H9 (cell line): ENCODE data around the gene RERG. TPM values are rescaled to one million over a fixed set of nuclear protein-coding genes. Genes with fewer than 3 reads are reported as not detected.
A peak's percentile ranks its signal among the peaks of the same experiment; 100 is the strongest.

Source experiments
- DNase-seq: peaks from one replicate; pipeline ENCODE4 v3.0.0-alpha.2; 2017
- H2AFZ ChIP-seq: one replicate; pipeline ENCODE4 v1.6.1; 2013; ENCODE audit warnings: mild to moderate bottlenecking, low read length, control low read depth, moderate library complexity
- H2AK5ac ChIP-seq: 2 replicates; pipeline ENCODE4 v1.6.1; 2013; ENCODE audit warnings: low read length, control low read depth, mixed read lengths; ENCODE audit not compliant: insufficient read length
- H2BK120ac ChIP-seq: one replicate; pipeline ENCODE4 v1.6.1; 2013; ENCODE audit warnings: low read depth, mild to moderate bottlenecking, low read length, control low read depth, inconsistent platforms; ENCODE audit not compliant: poor library complexity, severe bottlenecking
- H2BK12ac ChIP-seq: 2 replicates; pipeline ENCODE4 v1.6.1; 2013; ENCODE audit warnings: low read length, control low read depth, mixed read lengths, low read depth; ENCODE audit not compliant: insufficient read length
- H2BK15ac ChIP-seq: 2 replicates; pipeline ENCODE4 v1.6.1; 2013; ENCODE audit warnings: low read depth, low read length, control low read depth
- H2BK20ac ChIP-seq: one replicate; pipeline ENCODE4 v1.6.1; 2013; ENCODE audit warnings: low read depth, mild to moderate bottlenecking, low read length, control low read depth, inconsistent platforms; ENCODE audit not compliant: poor library complexity, severe bottlenecking
- H2BK5ac ChIP-seq: 2 replicates; pipeline ENCODE4 v1.6.1; 2013; ENCODE audit warnings: low read length, control low read depth, mixed read lengths; ENCODE audit not compliant: insufficient read length
- H3K14ac ChIP-seq: 2 replicates; pipeline ENCODE4 v1.6.1; 2013; ENCODE audit warnings: low read length, control low read depth; ENCODE audit not compliant: insufficient read depth
- H3K18ac ChIP-seq: 2 replicates; pipeline ENCODE4 v1.6.1; 2013; ENCODE audit warnings: low read depth, mild to moderate bottlenecking, mixed read lengths, low read length, control low read depth; ENCODE audit not compliant: insufficient read length
- H3K23ac ChIP-seq: 2 replicates; pipeline ENCODE4 v1.6.1; 2013; ENCODE audit warnings: low read length, control low read depth, mixed read lengths, low read depth; ENCODE audit not compliant: insufficient read length
- H3K23me2 ChIP-seq: 2 replicates; pipeline ENCODE4 v1.6.1; 2013; ENCODE audit warnings: low read depth, mild to moderate bottlenecking, mixed read lengths, low read length, control low read depth; ENCODE audit not compliant: insufficient read length, poor library complexity, severe bottlenecking
- H3K27ac ChIP-seq: 2 replicates; pipeline ENCODE4 v1.5.1; 2013; ENCODE audit warnings: low read length, control low read depth, mixed read lengths, low read depth; ENCODE audit not compliant: insufficient read length
- H3K27me3 ChIP-seq: 2 replicates; pipeline ENCODE4 v1.6.1; 2013; ENCODE audit warnings: low read length, control low read depth, inconsistent platforms; ENCODE audit not compliant: insufficient read depth
- H3K4ac ChIP-seq: 2 replicates; pipeline ENCODE4 v1.6.1; 2013; ENCODE audit warnings: low read depth, mild to moderate bottlenecking, control low read depth, inconsistent platforms, low read length, moderate library complexity
- H3K4me1 ChIP-seq: 2 replicates; pipeline ENCODE4 v1.6.1; 2013; ENCODE audit warnings: low read length, control low read depth, inconsistent platforms; ENCODE audit not compliant: insufficient read depth
- H3K4me2 ChIP-seq: 2 replicates; pipeline ENCODE4 v1.6.1; 2013; ENCODE audit warnings: low read length, control low read depth, mixed read lengths; ENCODE audit not compliant: insufficient read length, insufficient read depth
- H3K56ac ChIP-seq: 2 replicates; pipeline ENCODE4 v1.6.1; 2013; ENCODE audit warnings: low read depth, mild to moderate bottlenecking, mixed read lengths, low read length, control low read depth; ENCODE audit not compliant: insufficient read length
- H3K79me1 ChIP-seq: 2 replicates; pipeline ENCODE4 v1.6.1; 2013; ENCODE audit warnings: low read depth, mild to moderate bottlenecking, moderate library complexity, low read length, control low read depth, inconsistent platforms; ENCODE audit not compliant: insufficient read depth, poor library complexity, severe bottlenecking
- H3K79me2 ChIP-seq: 2 replicates; pipeline ENCODE4 v1.6.1; 2013; ENCODE audit warnings: low read length, control low read depth, inconsistent platforms; ENCODE audit not compliant: insufficient read depth
- H3K9ac ChIP-seq: 2 replicates; pipeline ENCODE4 v1.6.1; 2013; ENCODE audit warnings: low read length, control low read depth, mixed read lengths; ENCODE audit not compliant: insufficient read length; ENCODE audit errors: extremely low read depth
- H3K9me3 ChIP-seq: one replicate; pipeline ENCODE4 v1.6.1; 2013; ENCODE audit warnings: low read depth, low read length, inconsistent platforms; ENCODE audit not compliant: control insufficient read depth
- H3T11ph ChIP-seq: one replicate; pipeline ENCODE4 v1.6.1; 2013; ENCODE audit warnings: mild to moderate bottlenecking, low read length, control low read depth, inconsistent platforms
- H4K20me1 ChIP-seq: one replicate; pipeline ENCODE4 v1.6.1; 2013; ENCODE audit not compliant: control insufficient read depth, insufficient read length, insufficient read depth
- H4K5ac ChIP-seq: 2 replicates; pipeline ENCODE4 v1.6.1; 2013; ENCODE audit warnings: low read depth, mild to moderate bottlenecking, mixed read lengths, low read length, control low read depth; ENCODE audit not compliant: insufficient read length
- H4K8ac ChIP-seq: replicated peaks from 2 replicates; pipeline ENCODE4 v1.6.1; 2013; ENCODE audit warnings: low read length, control low read depth, mixed read lengths, low read depth; ENCODE audit not compliant: insufficient read length
- H4K91ac ChIP-seq: 2 replicates; pipeline ENCODE4 v1.6.1; 2013; ENCODE audit warnings: low read depth, mild to moderate bottlenecking, moderate library complexity, mixed read lengths, low read length, control low read depth; ENCODE audit not compliant: insufficient read length
- H3K27ac Mint-ChIP-seq, 3 experiments: 2 replicates in 2 of 3; 3 replicates in 1 of 3; pipeline ENCODE4 v1.8.0; 2020 to 2021; ENCODE audit warnings: mixed read lengths in 3 of 3, mild to moderate bottlenecking in 1 of 3, moderate library complexity in 1 of 3
- H3K27me3 Mint-ChIP-seq: 2 replicates; pipeline ENCODE4 v1.8.0; 2021; ENCODE audit warnings: low read depth, mild to moderate bottlenecking, moderate library complexity, mixed read lengths
- H3K36me3 Mint-ChIP-seq, 3 experiments: 2 replicates in 2 of 3; 3 replicates in 1 of 3; pipeline ENCODE4 v1.8.0; 2020 to 2021; ENCODE audit warnings: low read depth in 3 of 3, mixed read lengths in 3 of 3; ENCODE audit not compliant: insufficient read depth in 1 of 3
- H3K4me1 Mint-ChIP-seq, 2 experiments: 2 replicates each; pipeline ENCODE4 v1.8.0; 2020; ENCODE audit warnings: mixed read lengths in 2 of 2
- H3K4me3 Mint-ChIP-seq, 2 experiments: 2 replicates in 1 of 2; 3 replicates in 1 of 2; pipeline ENCODE4 v1.8.0; 2020 to 2021; ENCODE audit warnings: mild to moderate bottlenecking in 2 of 2, mixed read lengths in 2 of 2, moderate library complexity in 1 of 2
- H3K9me3 Mint-ChIP-seq, 2 experiments: 2 replicates in 1 of 2; 3 replicates in 1 of 2; pipeline ENCODE4 v1.8.0; 2020; ENCODE audit warnings: mild to moderate bottlenecking in 2 of 2, mixed read lengths in 2 of 2, moderate library complexity in 1 of 2
- CTCF ChIP-seq: fragments of 200-600 bp; sonication (generic); conservative IDR thresholded peaks from 3 replicates; pipeline ENCODE4 v1.8.0; 2021; ENCODE audit warnings: antibody characterized with exemption, mild to moderate bottlenecking
- WGBS: extraction: QIAGEN DNeasy Blood & Tissue Kit; methylation state at CpG from one replicate; pipeline ENCODE4 v1.1.7; 2013; ENCODE audit warnings: missing lambda C conversion rate, low lambda C conversion rate, mixed read lengths; ENCODE audit not compliant: insufficient read length; ENCODE audit errors: extremely low coverage; 5-methylcytosine and 5-hydroxymethylcytosine counted together
- total RNA-seq: library from RNA; stranded (reverse); gene quantifications from 2 replicates; pipeline ENCODE4 v1.2.1, GENCODE V29; 2021

RERG gene
- total RNA-seq, 1 experiment from 2014 or later, result not detected

- H3K4ac ChIP-seq, result no peak overlapping the region
- H3K36me3 Mint-ChIP-seq, result no peaks in the 10 kb centered on the region
- H3K79me2 ChIP-seq, result no peaks in the 10 kb centered on the region
- H3K27ac Mint-ChIP-seq, result no peak overlapping the region
- H2BK15ac ChIP-seq, result no peak overlapping the region
- no peak overlapping the region for H2BK20ac ChIP-seq
- no peak overlapping the region for H4K91ac ChIP-seq
- H3K4me3 Mint-ChIP-seq, result no peak overlapping the region
- H3K4me2 ChIP-seq, result no peak overlapping the region
- DNase-seq, result no peak
- no peak overlapping the region for H3K56ac ChIP-seq
- H3K14ac ChIP-seq, result no peak overlapping the region
- TF ChIP-seq CTCF, result peak; percentile 72
- no peaks in the 10 kb centered on the region for H4K20me1 ChIP-seq
- no peak overlapping the region for H4K5ac ChIP-seq
- no peaks in the 10 kb centered on the region for H3K27me3 Mint-ChIP-seq
- no peak overlapping the region for H3K27ac ChIP-seq
- no peak overlapping the region for H4K8ac ChIP-seq
- H2AFZ ChIP-seq, result no peak overlapping the region
- WGBS, result no CpG with 5 or more reads among the region's 5 CpGs
- H3K4me1 ChIP-seq, result no peaks in the 10 kb centered on the region
- H3K9ac ChIP-seq, result no peak overlapping the region
- no peaks in the 10 kb centered on the region for H3K23me2 ChIP-seq
- no peak overlapping the region for H2BK5ac ChIP-seq
- H3K23ac ChIP-seq, result no peak overlapping the region
- no peaks in the 10 kb centered on the region for H3K27me3 ChIP-seq
- H3K9me3 ChIP-seq, result no peaks in the 10 kb centered on the region
- no peak overlapping the region for H3T11ph ChIP-seq
- peaks cover 5 to 6% of the 10 kb centered on the region in 2 experiments; a peak in 3 of 4 replicates for H3K4me1 Mint-ChIP-seq
- no peak overlapping the region for H3K18ac ChIP-seq
- no peak overlapping the region for H2BK12ac ChIP-seq
- H2AK5ac ChIP-seq, result no peak overlapping the region
- no peaks in the 10 kb centered on the region for H3K79me1 ChIP-seq
- H2BK120ac ChIP-seq, result no peak overlapping the region
- H3K9me3 Mint-ChIP-seq, result no peaks in the 10 kb centered on the region
Measured at GRCh38 chr12:15151161-15152091, 69.8 kb downstream of the RERG start.
